OCI-LY7 (cell line): ENCODE data around the gene PITPNM1. TPM values are rescaled to one million over a fixed set of nuclear protein-coding genes. Genes with fewer than 3 reads are reported as not detected.

Experiments
- BruUV-seq: library from RNA; stranded (reverse); fragments of 400-500 nt; replicated peaks from 2 replicates; lab custom pipeline; 2021; lab: Mats Ljungman, UMichigan
- CTCF ChIA-PET: fragments of 300-600 bp; sonication (Branson Sonifier 250); formaldehyde crosslinking; loops from one replicate; lab custom pipeline; 2022; ENCODE audit warnings: antibody characterized with exemption; ENCODE audit not compliant: unreplicated experiment; lab: Charles Lee
- POLR2A ChIA-PET: fragments of 300-600 bp; sonication (Branson Sonifier 250); formaldehyde crosslinking; loops from one replicate; lab custom pipeline; 2022; ENCODE audit warnings: antibody characterized with exemption; lab: Charles Lee
- DNase-seq: peaks from one replicate; pipeline ENCODE4 v3.0.0-alpha.2; 2015; ENCODE audit warnings: low spot score
- H2AFZ ChIP-seq: fragments of 200-600 bp; sonication (generic), shearing (Covaris generic); 2 replicates; pipeline ENCODE4 v1.6.1; 2014; ENCODE audit warnings: mild to moderate bottlenecking, antibody characterized with exemption, low read length, moderate library complexity
- H3K27ac ChIP-seq: fragments of 200-600 bp; sonication (generic); 2 replicates; pipeline ENCODE4 v1.5.1; 2014; ENCODE audit warnings: mixed run types, low read depth, mild to moderate bottlenecking, moderate library complexity, low read length, inconsistent platforms; ENCODE audit not compliant: poor library complexity, severe bottlenecking
- H3K36me3 ChIP-seq: fragments of 200-600 bp; sonication (generic); 2 replicates; pipeline ENCODE4 v1.6.1; 2014; ENCODE audit warnings: mild to moderate bottlenecking, antibody characterized with exemption, low read length, moderate library complexity, mixed read lengths; ENCODE audit not compliant: insufficient read depth
- H3K4me1 ChIP-seq: fragments of 200-600 bp; sonication (generic); 2 replicates; pipeline ENCODE4 v1.5.1; 2014; ENCODE audit warnings: mild to moderate bottlenecking, low read length; ENCODE audit not compliant: insufficient read depth, poor library complexity, severe bottlenecking
- H3K4me2 ChIP-seq: fragments of 200-600 bp; sonication (generic); 2 replicates; pipeline ENCODE4 v1.6.1; 2014; ENCODE audit warnings: mild to moderate bottlenecking, low read length
- H3K4me3 ChIP-seq: fragments of 200-600 bp; sonication (generic); 2 replicates; pipeline ENCODE4 v1.5.1; 2014; ENCODE audit warnings: mild to moderate bottlenecking, low read depth, low read length; ENCODE audit not compliant: poor library complexity, severe bottlenecking
- H3K79me2 ChIP-seq: fragments of 200-600 bp; sonication (generic); 2 replicates; pipeline ENCODE4 v1.6.1; 2016; ENCODE audit warnings: low read depth, mild to moderate bottlenecking, low read length, moderate library complexity, mixed read lengths; ENCODE audit not compliant: insufficient read depth
- H3K9me2 ChIP-seq: fragments of 200-600 bp; sonication (generic); 2 replicates; pipeline ENCODE4 v1.6.1; 2016; ENCODE audit warnings: mild to moderate bottlenecking, low read length, mixed read lengths; ENCODE audit not compliant: insufficient read depth
- H3K9me3 ChIP-seq: fragments of 200-600 bp; sonication (generic); 2 replicates; pipeline ENCODE4 v1.6.1; 2014; ENCODE audit warnings: mild to moderate bottlenecking, mixed run types, low read length, mixed read lengths
- H4K20me1 ChIP-seq: fragments of 200-600 bp; sonication (generic); 2 replicates; pipeline ENCODE4 v1.6.1; 2014; ENCODE audit warnings: mild to moderate bottlenecking, antibody characterized with exemption, low read length, moderate library complexity, mixed read lengths; ENCODE audit not compliant: insufficient read depth
- EZH2phosphoT487 ChIP-seq: fragments of 200-600 bp; sonication (generic); IDR thresholded peaks from 2 replicates; pipeline ENCODE4 v1.6.1; 2018; ENCODE audit warnings: low read depth, borderline replicate concordance, mild to moderate bottlenecking, mixed run types, antibody characterized with exemption, low read length, moderate library complexity, mixed read lengths
- intact Hi-C: fragments of 100-400 bp; cut with micrococcal nuclease; formaldehyde crosslinking; loops from one replicate; pipeline ENCODE4 v1.10.0; 2022; ENCODE audit not compliant: unreplicated experiment
- total RNA-seq, 2 experiments: library from RNA; depleted of rRNA in 1 of 2; stranded (reverse); fragments of >200 nt in 1 of 2; shearing (Covaris generic) in 1 of 2; gene quantifications; 2 replicates each; pipeline ENCODE4 v1.2.3, GENCODE V29; 2014 to 2022
- TF ChIP-seq, protein P1 (sequence below): fragments of 200-600 bp; sonication (generic); conservative IDR thresholded peaks from 2 replicates; pipeline ENCODE4 v1.5.1; 2014; ENCODE audit warnings: mild to moderate bottlenecking, antibody characterized with exemption, low read length, moderate library complexity, mixed read lengths

PITPNM1 gene
- total RNA-seq, 2 experiments from 2014 or later: 37.2 to 51.3 TPM

DNA sequence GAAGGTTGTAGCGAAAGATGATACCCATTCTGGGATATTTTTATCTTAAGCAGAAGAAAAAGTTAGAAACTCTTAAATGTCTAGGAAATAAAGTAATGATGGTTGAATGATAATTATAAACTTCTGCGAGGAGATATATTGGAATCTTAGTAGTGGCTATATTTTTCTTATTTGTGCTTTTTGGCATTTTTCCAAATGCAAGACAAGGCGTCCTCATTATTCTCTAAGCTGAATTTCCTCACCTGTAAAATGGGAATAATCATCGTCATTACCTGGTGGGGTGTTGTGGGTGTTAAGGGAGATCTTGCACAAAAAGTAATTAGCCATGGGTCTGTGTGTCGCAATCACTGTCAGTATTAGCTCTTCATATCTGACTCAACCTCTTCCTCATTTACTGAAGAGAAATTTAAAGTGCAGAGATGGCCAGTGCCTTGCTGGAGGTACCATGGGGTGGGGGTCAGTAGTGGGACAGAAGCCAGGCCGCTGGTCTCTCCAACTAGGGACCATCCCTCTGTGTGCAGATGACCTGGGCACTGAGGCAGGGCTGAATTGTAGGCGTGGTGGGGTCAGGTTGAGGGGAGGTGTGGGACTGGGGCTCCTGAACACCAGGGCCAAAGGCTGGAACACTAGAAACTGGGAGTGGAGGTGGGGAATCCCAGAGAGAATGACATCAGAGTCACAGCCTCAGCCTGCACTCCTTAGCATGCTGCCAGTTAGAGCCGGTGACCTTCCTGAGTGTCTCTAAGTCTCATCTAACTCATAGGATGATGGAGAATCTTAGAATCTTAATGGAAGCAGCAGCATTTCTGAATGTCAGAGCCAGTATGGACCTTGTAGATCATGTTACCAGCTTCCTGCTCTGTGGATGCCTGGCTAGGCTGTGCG is 4.1 kb downstream of the PITPNM1 start:
- Histone ChIP-seq H3K4me1 (peaks cover 17% of the 10 kb centered on the region), H3K9me2 (no peaks in the 10 kb centered on the region), H3K4me2 (no peak overlapping the region), H4K20me1 (no peaks in the 10 kb centered on the region), H3K9me3 (no peaks in the 10 kb centered on the region), H3K79me2 (peaks cover 4% of the 10 kb centered on the region; the same call in 1 of the 2 replicates), H3K36me3 (peaks cover 9% of the 10 kb centered on the region; the same call in 1 of the 2 replicates), H3K27ac (no peak overlapping the region), H3K4me3 (no peak overlapping the region), H2AFZ (no peak overlapping the region)
- CTCF ChIA-PET: no interaction called here
- no peak for DNase-seq
- TF ChIP-seq EZH2phosphoT487: no peak
- TF ChIP-seq, protein P1, sequence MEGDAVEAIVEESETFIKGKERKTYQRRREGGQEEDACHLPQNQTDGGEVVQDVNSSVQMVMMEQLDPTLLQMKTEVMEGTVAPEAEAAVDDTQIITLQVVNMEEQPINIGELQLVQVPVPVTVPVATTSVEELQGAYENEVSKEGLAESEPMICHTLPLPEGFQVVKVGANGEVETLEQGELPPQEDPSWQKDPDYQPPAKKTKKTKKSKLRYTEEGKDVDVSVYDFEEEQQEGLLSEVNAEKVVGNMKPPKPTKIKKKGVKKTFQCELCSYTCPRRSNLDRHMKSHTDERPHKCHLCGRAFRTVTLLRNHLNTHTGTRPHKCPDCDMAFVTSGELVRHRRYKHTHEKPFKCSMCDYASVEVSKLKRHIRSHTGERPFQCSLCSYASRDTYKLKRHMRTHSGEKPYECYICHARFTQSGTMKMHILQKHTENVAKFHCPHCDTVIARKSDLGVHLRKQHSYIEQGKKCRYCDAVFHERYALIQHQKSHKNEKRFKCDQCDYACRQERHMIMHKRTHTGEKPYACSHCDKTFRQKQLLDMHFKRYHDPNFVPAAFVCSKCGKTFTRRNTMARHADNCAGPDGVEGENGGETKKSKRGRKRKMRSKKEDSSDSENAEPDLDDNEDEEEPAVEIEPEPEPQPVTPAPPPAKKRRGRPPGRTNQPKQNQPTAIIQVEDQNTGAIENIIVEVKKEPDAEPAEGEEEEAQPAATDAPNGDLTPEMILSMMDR: no peak
- POLR2A ChIA-PET: no interaction called here
- BruUV-seq: no TSS peak
- intact Hi-C loops: no loop called here

GRCh38 chr11:67500484-67500821 is 4.7 kb downstream of the PITPNM1 start:
- CTCF ChIA-PET: no interaction called here

More at GRCh38 chr11:67500484-67500821, 4.7 kb downstream of the PITPNM1 start:
- Histone ChIP-seq H4K20me1 (no peaks in the 10 kb centered on the region), H3K4me2 (no peak overlapping the region), H3K4me3 (no peak overlapping the region), H2AFZ (no peak overlapping the region), H3K79me2 (peaks cover 4% of the 10 kb centered on the region; the same call in 1 of the 2 replicates), H3K9me2 (no peaks in the 10 kb centered on the region), H3K4me1 (peaks cover 11% of the 10 kb centered on the region), H3K27ac (no peak overlapping the region), H3K36me3 (peaks cover 9% of the 10 kb centered on the region; the same call in 1 of the 2 replicates), H3K9me3 (no peaks in the 10 kb centered on the region)
- BruUV-seq: no TSS peak
- TF ChIP-seq, protein P1: no peak
- TF ChIP-seq EZH2phosphoT487: no peak
- no peak for DNase-seq
- POLR2A ChIA-PET: no interaction called here
- intact Hi-C loops: no loop called here
